GM18505 (cell line): Measurements from ENCODE around the gene GRM2.

Experiments used
- ATAC-seq: cut with Tn5 transposase; IDR thresholded peaks from one replicate; pipeline ENCODE4 v1.9.1; 2021; ENCODE audit not compliant: unreplicated experiment
- POLR2A ChIP-seq: IDR thresholded peaks from 4 replicates; pipeline ENCODE4 v1.6.1; 2011; ENCODE audit warnings: borderline replicate concordance; ENCODE audit not compliant: insufficient read depth, insufficient read length; ENCODE audit errors: extremely low read depth

Gene GRM2

DNA sequence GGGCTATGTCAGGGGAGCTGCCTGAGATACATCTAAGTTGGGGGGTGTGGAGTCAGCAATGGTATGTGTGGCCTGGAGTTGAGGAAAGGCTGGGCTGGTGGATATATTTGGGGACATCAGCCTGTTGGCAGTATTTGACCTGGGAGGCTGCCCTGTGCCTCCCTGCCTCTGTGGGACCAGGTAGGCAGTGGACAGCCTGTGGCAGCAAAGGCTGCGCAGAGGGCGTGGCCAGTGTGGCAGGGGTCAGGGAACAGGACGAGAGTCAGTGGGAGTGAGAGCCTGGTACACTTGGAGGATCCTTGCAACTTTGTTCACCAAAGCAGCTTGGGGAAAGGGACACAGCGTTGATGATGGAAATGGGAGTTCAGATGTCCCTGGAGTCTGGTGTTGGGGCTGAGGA is 20.8 kb upstream of the GRM2 start:
- ATAC-seq = no peak
- TF ChIP-seq POLR2A = no peak

DNA sequence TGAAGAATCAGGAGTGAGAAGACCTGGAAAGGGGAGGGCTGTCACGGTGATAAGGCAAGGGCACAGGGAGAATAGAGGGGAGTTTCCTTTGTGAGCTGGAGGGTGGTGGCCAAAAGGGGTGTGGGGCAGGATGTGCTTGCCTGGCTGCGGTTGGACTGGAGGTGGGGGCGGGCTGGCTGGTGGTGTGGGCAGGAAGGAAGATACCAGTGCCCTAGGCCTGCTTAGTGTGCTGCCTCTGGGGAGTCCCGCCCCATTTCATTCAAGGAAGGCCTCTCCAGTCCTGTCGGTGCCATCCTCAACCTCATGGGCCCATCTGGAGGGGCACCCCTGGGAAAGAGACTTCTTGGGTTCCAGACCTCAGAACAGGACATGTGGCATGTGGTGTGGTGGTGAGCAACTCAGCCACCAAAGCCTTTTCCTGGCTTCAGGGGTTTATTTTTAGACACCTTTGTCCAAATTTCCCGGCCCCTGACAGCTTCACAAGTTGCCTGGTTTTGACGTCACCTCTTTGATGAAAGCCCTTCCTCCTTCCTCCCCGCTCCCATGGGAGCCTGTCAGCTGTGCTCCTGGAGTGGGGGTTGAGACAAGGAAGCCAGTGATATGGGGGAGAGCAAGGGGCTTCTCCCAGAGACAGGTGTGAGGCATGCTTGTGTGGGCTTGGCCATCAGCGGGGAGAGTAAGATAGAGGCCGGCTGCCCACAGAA is 20.2 kb upstream of the GRM2 start:
- TF ChIP-seq POLR2A = no peak
- ATAC-seq = peak; percentile 49

DNA sequence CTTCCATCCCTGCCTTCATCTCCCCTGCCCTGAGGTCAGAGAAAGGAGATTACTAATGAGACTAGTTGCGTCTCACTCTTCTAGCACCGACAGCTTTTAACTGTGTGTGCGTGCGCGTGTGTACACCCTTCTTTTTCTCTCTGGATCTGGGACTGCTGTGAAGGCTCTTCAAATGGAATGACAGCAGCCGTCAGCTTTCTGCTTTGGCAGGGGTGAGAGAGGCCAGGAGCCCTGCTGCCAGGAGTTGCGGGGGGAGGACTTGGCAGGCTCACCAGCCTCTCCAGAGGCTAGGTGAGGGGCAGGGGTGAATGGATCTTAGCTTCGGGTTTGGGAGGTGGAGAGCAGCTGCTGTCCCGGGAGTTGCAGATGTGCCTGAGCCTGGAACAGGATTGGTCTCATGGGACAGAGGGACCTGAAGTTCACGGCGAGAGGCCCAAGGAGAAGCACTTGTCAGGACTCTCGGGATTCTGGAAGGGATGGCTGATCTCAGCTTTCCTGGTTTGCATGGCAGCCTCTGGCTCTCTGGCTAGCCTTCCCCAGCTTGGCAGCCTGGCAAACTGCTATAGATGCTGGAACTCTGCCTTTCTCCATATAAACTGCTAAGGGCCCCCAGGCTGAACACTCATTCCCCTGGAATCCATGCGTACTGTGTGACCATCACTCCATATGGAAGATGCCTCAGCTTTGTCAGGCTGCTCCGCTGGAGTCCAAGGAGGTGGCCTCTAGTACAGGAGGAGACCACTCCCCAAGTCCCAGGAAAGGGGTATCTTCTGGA is 19.2 kb upstream of the GRM2 start:
- no peak for TF ChIP-seq POLR2A

DNA sequence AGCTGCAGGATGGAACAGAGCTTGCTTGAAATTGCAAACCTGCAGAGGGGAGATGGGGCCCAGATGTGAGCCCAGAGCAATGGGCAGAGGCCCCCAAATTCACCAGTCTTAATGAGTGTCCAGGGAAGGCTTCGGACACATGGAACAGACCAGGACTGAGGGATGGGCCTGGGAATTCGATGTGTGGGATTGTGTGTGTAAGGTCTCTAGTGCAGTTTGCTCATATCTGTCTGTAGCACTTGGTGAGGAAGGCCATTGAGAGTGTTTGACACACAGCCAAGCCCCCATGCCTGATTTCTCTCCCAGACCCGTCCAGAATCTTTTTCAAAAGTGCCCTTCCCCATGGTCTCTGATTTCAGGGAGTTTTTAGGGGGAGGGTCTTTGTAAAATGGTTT is 18.7 kb upstream of the GRM2 start:
- no peak for ATAC-seq
- TF ChIP-seq POLR2A = no peak

More for the DNA sequence above, 19.2 kb upstream of the GRM2 start:
- ATAC-seq = no peak

DNA sequence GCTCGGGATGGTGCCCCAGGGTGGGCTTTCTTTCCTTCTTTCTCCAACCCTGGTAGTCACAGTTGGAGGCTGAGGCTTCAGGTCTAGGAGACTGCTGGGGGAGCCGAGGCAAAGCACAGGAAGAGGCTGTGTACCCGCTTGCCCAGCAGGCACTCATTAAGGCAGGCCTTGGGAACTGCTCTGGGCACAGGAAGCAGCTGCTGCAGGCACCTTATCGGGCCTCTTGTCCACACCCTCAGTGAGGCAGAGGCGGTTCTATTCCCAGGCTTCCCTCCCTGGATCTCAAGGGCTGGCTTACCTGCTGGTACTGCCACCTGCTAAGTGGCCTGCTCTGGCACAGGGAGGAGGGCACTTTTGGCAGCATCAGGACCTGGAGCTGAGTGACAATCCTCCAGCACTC is 15.8 kb upstream of the GRM2 start:
- TF ChIP-seq POLR2A = no peak
- no peak for ATAC-seq

DNA sequence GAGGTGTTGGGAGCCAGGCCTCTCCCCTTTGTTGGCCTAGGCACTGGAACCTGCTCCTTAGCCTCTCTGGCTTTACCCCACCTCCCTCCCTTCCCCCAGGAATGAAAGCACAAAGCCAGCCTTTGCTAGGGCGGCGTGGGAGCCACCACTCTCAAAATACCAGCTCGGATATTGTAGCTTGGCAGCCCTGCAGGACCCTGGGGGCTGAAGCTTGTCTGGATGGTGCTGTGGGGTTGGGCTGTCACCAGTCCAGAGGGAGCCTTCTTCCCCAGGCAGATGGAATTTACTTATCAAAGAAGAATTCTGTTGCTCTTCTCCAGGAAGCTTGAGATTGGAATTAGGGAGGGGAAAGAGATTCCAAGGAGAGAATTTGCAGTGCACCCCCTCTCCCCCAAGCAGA is 14.9 kb upstream of the GRM2 start:
- ATAC-seq = no peak
- TF ChIP-seq POLR2A = no peak

DNA sequence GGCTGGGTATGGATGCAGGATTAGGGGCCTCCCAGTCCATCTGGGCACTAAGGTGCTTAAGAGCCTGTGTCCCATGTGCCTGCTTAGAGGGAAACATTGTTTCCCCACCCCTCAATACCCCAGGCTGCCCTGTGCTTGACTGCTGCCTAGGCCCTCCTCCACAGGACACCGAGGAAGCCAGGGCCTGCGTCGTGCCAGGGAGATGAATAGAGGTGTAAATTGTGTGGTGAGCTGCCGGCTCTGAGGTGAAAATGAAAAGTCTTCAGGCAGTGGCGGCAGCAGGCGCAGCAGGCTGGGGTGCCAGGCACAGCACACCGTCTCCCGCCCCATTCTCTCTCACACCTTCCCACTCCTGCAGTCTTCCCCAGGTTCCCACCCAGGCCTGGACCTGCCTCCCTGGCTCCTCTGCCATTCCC is 13.9 kb upstream of the GRM2 start:
- ATAC-seq = no peak
- TF ChIP-seq POLR2A = no peak

DNA sequence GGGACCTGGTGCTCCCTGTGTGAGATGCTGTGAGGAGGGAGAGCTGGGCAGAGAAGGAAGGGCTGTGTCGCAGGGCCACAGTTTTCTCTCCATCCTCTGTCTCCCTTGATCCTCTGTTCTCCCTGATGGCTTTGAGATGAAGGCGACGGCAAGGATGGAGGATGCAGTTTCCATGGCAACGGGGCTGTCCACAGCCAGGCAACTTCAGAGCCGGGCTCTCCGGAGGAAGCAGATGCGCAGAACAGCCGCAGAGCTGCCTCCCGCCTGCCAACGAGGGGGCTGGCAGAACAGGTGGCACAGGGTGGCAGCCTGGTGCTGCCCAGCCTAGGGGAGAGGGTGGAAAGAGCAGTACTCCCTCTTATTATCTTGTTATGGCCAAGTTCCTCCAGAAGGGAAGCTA is 9.9 kb upstream of the GRM2 start:
- TF ChIP-seq POLR2A = no peak
- no peak for ATAC-seq

DNA sequence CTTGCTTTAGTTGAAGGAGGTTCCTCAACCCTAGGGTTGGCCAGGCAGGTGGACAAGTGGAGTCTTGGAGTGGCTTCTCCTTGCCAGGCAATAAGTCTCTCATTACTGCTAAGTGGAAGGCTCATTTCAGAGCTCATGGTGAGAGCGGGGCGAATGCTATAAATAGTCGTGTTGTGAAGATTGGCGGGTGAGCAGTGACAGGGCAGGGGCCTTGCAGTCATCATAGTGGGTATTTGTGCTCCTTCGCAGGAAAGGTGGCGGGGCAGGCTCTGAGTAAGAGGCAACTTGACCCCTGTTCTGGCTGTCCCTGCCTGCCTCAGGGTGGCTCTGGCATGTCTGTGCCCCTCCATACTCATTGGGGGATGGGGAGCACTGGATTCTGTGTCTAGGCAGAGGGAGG is 8.7 kb upstream of the GRM2 start:
- no peak for TF ChIP-seq POLR2A
- no peak for ATAC-seq

DNA sequence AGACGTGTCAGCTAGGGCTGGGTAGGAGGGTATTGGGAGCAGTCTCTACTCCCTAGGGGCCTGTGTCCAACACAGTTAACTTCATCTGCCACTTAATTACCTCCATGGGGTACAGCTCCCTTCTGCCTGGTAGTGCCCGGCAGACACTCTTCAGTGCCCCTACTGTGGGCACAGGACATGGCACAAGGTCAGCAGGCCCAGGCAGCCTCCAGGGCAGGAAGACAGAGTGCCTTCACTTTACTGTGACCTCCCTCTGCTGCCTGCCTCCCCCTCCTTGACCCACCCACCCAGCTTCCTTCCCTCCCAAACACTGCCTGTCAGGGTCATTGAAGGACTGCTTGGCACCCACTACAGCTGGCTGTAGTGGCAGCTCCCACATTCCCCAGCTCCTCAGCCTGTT is 6.5 kb upstream of the GRM2 start:
- no peak for TF ChIP-seq POLR2A
- ATAC-seq = no peak

DNA sequence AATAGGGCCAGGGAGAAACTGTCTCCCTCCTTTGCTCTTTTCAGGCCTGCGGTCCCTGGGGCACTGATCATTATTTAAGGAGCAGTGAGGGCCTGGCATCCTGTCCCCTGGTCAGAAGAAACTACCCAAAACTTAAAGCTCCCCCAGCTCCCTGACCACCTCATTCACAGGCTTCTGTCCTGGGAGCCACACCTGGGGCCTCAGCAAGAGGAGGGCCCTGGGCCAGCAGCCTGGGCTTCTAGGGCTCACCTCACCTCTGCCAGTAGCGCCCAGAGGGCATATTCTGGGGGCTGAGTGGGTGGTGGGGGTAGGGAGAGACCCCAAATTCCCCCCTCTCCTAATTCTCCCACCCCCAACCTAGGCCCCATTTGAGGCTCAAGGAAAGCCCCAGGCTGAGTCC is 4.7 kb upstream of the GRM2 start:
- no peak for ATAC-seq
- no peak for TF ChIP-seq POLR2A

DNA sequence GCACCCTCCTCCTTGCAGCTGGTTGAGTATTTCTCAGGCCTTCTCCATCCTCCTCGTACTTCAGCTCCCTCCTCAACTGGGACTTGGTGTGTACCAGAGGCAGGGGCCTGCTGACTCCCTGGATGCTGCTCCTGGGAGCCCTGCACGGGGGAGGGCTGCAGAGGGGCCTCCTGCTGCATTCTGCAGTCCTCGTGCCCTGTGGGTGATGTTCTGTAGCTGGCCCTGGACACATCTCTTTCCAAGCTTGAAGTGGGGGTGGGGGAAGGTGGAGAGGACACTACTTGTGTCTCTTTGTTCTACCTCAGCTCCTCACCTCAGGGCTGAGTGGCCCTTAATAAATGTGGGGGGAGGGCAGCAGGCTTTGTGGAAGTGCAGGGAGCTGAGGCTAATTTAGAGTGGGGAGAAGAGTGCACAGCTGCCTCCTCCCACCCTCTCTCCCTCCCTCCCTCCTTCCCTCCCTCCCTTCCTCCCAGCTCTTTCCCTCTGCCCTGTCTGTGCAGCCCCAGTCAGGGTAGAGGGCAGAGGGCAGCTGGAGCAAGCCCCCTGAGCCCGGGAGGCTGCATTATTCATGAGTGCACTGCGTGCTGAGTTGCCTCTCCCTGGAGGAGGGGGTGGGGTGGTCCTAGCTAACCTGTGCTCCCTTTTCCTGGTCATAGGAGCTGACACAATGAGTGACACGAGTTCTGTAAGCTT is 3.7 kb upstream of the GRM2 start:
- no peak for ATAC-seq

DNA sequence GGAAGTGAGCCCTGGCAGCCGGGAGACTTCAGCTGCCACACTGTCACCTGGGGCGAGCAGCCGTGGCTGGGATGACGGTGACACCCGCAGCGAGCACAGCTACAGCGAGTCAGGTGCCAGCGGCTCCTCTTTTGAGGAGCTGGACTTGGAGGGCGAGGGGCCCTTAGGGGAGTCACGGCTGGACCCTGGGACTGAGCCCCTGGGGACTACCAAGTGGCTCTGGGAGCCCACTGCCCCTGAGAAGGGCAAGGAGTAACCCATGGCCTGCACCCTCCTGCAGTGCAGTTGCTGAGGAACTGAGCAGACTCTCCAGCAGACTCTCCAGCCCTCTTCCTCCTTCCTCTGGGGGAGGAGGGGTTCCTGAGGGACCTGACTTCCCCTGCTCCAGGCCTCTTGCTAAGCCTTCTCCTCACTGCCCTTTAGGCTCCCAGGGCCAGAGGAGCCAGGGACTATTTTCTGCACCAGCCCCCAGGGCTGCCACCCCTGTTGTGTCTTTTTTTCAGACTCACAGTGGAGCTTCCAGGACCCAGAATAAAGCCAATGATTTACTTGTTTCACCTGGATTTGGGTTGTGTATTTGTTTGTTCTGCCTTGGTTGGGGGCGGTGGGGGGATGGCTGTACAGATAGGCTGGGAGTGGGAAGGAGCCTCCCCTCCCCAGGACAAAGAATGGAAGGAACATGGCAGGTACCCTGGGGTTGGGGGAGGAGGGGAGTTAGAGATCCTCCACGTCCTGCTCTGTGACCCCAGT is 2.9 kb upstream of the GRM2 start:
- no peak for ATAC-seq

More for the DNA sequence above, 3.7 kb upstream of the GRM2 start:
- TF ChIP-seq POLR2A = no peak

More for the DNA sequence above, 2.9 kb upstream of the GRM2 start:
- TF ChIP-seq POLR2A = no peak
